Measurements from ENCODE around the gene FAM210B.
A peak's percentile ranks its signal among the peaks of the same experiment; 100 is the strongest.
"Not testable (repeated sequence)": the region's sequence is repeated elsewhere in the genome, so short reads cannot be mapped to it uniquely, and the experiment has no call there.

FAM210B gene

DNA sequence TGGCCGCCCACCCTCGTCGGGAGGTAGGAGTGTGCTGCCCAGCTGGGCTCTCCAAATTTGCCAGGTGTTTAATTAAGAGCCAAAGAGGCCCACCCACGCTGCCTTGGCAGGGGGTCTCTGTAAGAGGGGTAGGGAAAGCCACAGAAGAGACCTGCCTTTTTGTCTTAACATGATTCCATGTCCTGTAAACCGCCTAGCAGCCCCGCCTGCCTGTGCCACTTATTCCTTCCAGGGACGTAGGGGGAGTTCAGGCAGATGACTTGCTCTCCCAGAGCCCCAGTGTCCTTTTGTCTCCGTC, 2.1 kb downstream of the FAM210B start:
- DNase-seq (no peak), ATAC-seq (no peak)

DNA sequence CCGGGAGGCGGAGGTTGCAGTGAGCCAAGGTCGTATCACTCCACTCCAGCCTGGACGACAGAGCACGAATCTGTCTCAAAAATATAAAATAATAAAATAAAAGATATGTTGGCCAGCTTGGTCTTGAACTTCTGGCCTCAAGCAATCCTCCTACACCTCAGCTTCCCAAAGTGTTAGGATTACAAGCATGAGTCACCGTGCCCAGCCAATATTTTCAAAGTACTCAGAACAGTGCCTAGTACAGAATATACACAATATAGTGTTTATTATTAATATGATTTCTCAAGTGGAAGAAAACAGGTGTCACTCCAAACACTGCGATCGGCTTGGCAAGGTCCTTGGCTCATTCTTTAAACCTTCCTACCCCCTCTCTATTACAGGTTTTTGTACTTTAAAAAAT, 3.1 kb downstream of the FAM210B start:
- ATAC-seq (no peak), DNase-seq (no peak)

DNA sequence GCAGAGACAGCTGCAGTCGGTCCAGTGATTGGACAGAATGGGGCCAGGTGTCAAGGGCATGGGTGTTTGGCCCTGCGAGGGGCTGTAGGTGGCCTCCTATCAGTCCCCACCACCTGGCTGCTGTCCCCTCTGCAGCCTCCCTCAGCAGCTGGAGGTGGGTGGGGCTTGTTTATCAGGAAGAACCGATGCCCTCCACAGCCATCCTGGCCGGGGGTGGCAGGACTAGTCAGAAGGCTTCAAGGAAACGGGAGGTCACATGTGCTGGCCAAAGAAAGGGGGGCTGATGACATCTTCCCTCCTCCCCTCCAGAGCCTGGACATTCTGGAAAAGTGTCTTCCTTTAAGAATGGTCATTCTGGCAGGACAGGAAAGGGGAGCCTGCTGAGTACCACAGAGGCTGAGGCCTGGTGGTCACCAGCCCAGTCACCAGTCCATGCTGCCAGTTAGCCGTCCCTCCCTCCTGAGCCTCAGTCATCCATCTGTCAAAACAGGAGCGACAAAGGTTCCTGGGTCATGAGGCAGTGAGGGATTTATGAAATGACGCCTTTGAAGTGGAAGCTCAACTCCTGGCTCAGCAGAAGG, 4.1 kb downstream of the FAM210B start:
- ATAC-seq (no peak), DNase-seq (no peak)

GRCh38 chr20:56363491-56363890, 4.7 kb downstream of the FAM210B start:
- ATAC-seq (no peak), DNase-seq (no peak)

DNA sequence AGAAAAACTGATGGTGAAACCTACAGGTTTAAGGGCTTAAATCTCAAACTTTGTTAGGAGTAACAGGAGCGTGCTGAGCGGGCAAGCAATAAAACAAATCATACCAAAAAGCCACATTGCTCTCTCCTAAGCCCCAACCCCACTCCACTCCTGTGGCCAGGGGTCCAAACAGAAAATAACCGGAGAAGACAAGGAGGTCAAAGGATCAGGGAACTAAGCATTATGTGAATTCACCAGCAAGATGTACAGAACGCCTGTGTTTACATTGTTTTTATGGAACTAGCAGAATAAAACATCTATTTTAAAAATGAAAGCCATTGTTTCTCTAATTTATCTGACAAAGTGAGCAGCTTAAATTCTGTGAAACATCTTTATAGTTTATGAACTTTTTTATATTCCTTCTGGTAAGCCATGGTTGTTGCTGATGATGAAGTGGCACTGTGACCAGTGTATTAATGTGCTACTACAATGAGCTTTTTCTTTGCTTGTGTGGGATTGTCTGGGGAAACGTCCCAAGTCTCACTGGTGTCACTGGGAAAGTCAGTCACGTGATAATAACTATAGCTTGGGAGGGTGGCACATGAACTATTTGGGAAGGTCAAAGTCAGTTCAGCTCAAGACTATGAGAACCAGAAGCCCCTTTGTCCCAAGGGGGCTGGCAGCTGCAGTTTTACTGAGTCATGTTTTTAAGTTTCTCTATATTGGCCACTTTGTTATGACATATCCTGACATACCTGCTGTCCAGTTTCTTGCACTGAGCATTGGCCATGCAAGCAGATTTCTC, 9.8 kb downstream of the FAM210B start:
- no peak for DNase-seq
- ATAC-seq: peak; percentile 30

DNA sequence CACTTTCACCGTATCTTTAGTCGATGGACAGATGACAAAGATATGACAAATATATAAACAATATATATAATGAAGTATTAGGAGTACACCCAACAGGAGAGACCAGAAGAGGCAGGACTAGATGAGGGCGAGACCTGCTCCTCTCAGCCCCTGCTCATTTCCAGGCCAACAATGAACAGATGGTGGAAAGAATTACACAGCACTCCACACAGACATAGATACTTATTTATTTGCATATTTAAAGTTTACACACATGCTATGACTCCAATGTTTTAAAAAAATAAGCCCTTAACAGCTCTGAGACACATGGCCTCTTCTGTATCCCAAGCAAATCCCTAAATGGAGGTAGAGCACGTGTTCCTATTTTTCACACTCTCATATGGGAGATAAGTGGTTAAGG, 10.4 kb downstream of the FAM210B start:
- DNase-seq (no peak), ATAC-seq (no peak)

- DNase-seq: no peak
- no peak for ATAC-seq
Measured at GRCh38 chr20:56371977-56372376, 13.2 kb downstream of the FAM210B start.

- ATAC-seq: peak; percentile 42
- DNase-seq: no peak
Measured at GRCh38 chr20:56372850-56373249, 14.1 kb downstream of the FAM210B start.

DNA sequence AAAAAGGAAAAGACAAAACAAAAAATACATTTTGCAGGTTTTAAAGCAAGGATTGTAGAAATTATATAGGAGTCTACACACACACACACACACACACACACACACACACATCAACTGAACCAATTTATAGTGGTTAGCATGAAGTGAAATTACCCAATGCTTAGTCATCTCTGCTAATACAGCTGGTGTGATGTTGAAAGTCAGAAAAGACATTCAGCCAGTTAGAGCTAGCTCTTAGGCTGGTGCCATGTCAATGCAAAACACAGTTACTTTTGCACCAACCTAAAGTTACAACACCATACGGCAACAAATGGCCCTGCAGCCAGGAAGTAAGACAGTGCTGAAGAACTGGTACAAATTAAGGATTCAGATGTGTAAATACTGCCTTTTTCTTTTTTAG, 15.2 kb downstream of the FAM210B start:
- ATAC-seq (peak; percentile 69), DNase-seq (no peak)

DNA sequence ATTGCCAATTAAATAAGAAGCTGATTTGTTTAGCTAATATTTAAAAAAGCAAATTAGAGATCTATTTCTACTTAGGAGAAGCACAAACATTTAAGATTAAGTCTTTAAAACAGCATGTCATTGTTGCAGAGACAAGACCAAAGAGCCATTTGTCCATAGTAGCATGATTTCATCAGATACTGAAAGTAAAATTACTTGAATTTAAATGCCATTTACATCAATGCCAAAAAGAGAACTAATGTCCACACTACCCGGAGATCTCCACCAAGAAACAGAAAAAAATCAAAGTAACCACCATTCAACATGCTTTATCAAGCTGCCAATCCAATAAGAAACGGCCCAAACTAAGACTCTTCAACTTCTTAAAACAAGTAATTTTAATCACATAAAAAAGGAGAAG, 17.6 kb downstream of the FAM210B start:
- ATAC-seq (no peak), DNase-seq (no peak)

DNA sequence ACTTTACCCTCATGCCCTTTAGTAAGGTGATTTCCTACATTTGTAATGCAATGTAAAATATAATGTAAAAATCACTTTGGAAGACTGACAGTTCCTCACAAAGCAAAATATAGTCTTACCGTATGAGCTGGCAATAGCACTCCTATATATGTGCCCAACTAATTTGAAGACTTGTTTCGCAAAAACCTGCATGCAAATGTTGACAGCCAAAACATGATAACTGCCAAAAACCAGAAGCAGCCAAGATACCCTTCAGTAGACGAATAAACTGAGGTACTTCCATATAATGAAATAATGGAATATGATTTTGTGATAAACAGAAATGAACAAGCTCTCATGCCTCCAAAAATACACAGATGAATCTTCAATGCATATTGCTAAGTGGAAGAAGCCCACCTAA, 19.6 kb downstream of the FAM210B start:
- DNase-seq (no peak), ATAC-seq (no peak)

DNA sequence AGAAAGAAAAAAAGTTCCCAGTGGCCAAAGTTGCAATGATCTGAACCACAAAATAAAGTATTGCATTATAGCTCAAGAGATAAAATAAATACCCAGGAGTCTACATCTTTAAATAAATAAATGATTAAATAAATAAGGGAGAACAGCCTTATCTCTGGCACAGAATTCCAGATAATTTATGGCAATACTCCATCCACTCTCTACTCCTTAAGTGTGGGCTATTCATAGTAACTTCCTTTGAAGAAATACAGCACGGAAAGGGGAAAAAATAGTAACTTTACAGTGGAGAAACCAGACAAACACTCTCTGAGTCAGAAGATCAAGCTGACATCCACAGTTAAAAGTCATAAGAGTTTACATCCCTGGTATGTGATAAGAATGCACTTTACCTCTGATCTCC, 21.6 kb downstream of the FAM210B start:
- ATAC-seq: no peak
- DNase-seq: no peak

GRCh38 chr20:56381501-56381900, 22.7 kb downstream of the FAM210B start:
- ATAC-seq (peak; percentile 32), DNase-seq (no peak)

GRCh38 chr20:56382696-56383095, 23.9 kb downstream of the FAM210B start:
- ATAC-seq: no peak

GRCh38 chr20:56383334-56383733, 24.6 kb downstream of the FAM210B start:
- DNase-seq: no peak
- no peak for ATAC-seq

More at GRCh38 chr20:56382696-56383095, 23.9 kb downstream of the FAM210B start:
- no peak for DNase-seq

- ATAC-seq: no peak
Measured at GRCh38 chr20:56385130-56385529, 26.4 kb downstream of the FAM210B start.

DNA sequence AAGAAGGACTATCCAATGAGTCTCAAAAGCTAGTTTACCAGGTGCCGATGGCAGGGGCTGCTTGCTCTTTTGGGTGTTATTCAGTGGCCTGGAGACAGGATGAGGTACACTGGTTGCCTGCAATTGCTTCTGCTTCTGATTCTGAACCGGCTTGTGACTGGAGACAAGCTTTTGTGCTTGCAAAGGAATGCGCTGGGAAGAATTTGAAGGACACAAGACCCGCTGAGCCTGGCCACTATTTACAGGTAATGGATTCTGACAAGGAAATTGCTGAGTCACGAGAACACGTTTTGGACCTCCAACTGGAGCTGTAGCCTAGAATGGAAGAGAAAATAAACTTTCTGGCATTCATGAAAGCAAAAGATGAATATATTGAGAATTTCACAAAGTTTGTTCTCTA, 27.4 kb downstream of the FAM210B start:
- DNase-seq (no peak), ATAC-seq (no peak)

More at GRCh38 chr20:56385130-56385529, 26.4 kb downstream of the FAM210B start:
- DNase-seq: no peak

DNA sequence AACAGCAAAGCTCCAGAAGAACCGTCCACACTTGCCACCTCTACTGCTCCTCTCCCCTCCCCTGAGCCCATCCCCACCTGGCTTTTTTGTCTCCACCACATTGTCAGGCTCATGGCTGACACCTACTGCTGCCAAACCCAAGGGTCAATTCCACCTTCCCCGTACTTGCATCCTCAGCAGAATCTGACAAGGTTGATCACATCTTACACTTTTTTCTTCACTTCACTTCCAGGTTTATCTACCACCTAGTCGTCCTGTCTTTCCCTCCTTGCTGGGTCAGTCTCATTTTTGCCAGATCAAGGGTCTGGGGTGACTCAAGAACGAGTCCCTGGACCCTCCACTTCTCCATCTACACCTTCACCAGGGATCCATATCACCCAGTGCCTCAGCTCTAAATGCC, 30.1 kb downstream of the FAM210B start:
- DNase-seq (no peak), ATAC-seq (no peak)

- DNase-seq: no peak
- ATAC-seq: no peak
Measured at GRCh38 chr20:56389807-56390206, 31.0 kb downstream of the FAM210B start.

DNA sequence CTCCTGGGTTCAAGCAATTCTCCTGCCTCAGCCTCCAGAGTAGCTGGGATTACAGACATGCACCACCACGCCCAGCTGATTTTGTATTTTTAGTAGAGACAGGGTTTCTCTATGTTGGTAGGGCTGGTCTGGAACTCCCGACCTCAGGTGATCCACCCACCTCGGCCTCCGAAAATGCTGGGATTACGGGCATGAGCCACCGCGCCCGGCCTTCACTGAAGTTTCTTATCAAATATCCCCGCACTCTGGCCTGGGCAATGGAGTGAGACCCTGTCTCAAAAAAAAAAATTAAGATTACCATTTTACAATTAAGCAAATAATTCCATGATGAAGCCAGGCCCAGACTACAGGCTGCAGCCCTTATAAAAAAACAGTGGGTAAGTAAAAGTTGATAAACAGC, 31.6 kb downstream of the FAM210B start:
- not testable (repeated sequence) for ATAC-seq, DNase-seq

DNA sequence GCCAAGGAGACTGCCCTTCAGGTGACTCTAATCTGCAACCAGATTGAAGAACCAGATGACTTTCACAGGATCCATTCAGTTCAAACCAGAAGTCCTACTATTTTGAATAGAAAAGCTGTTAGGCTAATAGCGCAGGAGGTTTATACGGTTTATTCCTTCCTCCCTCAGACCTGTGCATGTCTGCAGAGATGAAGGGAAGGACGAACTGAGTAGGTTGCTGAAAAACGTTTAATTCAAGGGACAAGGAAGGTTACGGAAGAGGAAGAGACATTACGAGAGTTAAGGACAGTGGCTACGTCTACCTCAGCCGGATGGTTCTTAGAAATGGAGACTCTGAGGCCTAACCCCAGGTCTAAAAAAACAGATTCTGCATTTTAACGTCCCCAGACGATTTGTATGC, 32.3 kb downstream of the FAM210B start:
- no peak for DNase-seq
- no peak for ATAC-seq

- no peak for DNase-seq
- peak; percentile 35 for ATAC-seq
Measured at GRCh38 chr20:56391596-56392131, 32.9 kb downstream of the FAM210B start.

GRCh38 chr20:56392132-56392880, 33.5 kb downstream of the FAM210B start, which contains the start of the genes AURKA and CSTF1:
Gene AURKA (minus strand): TSS chr20:56392215. CDS start chr20:56388197, 4,018 bp downstream.
Gene CSTF1 (plus strand): TSS chr20:56392645. CDS start chr20:56395553, 2,908 bp downstream.
- DNase-seq: peak; percentile 99
- ATAC-seq: peak; percentile 96

Measured in stimulated activated naive CD8-positive, alpha-beta T cell treated with anti-CD3 and anti-CD28 coated beads, Interleukin-15, Interleukin-2, amounts not matched to agents 100 U/mL and 50 U/mL, for 24 hours (primary cell).